HG03439 (cell line): ENCODE results near the gene BBLN.
A peak's percentile ranks its signal among the peaks of the same experiment; 100 is the strongest.

Experiments used
- ATAC-seq: cut with Tn5 transposase; IDR thresholded peaks from one replicate; pipeline ENCODE4 v1.9.1; 2021; ENCODE audit warnings: mild to moderate bottlenecking, moderate library complexity; ENCODE audit not compliant: unreplicated experiment

The BBLN gene

DNA sequence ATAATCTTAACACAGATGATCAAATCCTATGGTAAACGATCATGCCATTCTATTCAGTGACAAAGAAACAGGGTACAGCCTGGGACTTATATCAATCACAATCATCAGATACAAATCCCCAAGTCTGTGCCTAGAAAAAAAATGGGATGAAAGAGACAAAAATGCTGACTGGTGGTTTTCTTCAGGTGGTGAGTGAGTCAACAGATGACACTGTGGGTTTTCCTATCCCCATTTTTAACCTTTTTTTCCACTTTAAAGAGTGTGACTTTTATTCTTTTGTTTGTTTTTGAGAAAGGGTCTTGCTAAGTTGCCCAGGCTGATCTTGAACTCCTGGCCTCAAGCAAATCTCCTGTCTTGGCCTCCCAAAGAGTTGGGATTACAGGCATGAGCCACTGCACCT, 28.1 kb downstream of the BBLN start:
- ATAC-seq, result no peak

DNA sequence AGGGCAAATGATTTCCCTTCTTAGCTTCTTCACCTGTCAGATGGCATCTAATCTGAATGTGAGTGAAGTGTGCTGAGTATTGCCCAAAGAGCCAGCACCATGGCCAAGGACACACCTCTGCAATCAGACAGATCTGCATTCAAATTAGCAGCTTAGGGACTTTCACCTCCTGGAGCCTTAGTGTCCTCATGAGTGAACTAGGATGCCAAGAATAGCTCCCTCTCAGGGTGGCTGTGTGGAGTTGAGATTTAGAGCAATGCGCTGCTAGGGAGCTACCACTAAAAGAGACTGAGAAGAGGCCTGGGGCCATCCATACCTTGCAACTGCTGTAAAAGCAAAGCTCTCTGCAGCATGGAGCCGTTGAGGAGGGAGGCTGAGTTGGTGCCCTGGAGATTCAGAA, 29.9 kb downstream of the BBLN start:
- no peak for ATAC-seq

GRCh38 chr9:128190516-128191405, 30.7 kb downstream of the BBLN start:
- ATAC-seq, result no peak

- peak; percentile 77 for ATAC-seq
These were observed 31.5 kb downstream of the BBLN start, which contains the start of gene CIZ1 for GRCh38 chr9:128191406-128192046. CIZ1 (minus strand) TSS chr9:128191572; CDS start chr9:128190857, 715 bp downstream.

DNA sequence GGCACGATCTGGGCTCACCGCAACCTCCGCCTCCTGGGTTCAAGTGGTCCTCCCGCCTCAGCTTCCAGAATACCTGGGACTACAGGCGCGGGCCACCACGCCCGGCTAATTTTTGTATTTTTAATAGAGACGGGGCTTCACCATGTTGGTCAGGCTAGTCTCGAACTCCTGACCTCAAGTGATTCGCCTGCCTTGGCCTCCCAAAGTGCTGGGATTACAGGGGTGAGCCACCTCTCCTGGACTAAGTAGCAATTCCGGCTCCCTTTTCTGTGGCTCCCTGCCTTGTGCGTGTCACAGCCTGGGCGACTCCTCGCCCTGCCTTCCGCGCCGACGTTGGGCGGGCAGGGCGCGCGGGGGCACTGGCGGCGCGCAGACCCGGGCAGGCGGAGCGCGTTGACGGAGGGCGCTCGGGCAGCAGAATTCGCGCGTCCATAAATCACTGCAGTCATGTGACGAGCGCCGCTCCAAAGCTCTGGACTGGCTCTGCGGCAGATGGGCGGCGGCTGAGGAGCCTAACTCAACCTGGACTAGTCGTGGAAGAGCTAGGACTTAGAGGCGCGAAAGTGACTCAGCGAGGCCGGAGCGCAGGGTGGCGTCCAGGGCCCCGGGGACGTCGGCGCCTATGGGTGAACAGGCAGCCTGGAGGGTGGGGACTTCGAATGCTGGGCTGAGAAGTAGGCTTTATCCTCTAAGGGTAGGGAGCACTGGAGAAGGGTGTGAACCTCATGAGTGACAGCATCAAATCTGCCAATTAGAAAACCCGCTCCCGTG, 32.7 kb downstream of the BBLN start:
- ATAC-seq, result peak; percentile 44

DNA sequence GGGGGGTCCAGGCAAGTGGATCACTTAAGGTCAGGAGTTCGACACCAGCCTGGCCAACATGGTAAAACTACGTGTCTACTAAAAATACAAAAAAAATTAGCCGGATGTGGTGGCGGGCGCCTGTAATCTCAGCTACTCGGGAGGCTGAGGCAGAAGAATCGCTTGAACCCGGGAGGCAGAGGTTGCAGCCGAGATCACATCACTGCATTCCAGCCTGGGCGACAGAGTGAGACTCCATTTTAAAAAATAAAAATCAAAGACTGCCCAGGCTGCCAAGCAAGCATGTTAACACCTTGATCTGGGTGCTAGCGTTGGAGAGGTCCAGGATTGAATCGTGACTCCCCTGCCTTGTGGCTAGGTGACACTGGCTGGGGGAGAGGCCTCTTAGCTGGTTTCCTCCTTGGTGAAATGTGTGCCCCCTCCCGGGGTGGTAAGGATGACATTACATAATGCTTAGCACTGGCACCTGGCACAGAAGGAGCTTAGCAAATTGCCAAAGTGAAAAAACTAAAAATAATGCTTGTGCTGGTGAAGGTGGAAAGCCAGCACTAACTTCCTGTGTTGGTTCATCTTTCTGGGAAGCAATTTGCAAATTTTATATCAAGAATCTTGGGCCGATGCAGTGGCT, 33.5 kb downstream of the BBLN start:
- no peak for ATAC-seq

DNA sequence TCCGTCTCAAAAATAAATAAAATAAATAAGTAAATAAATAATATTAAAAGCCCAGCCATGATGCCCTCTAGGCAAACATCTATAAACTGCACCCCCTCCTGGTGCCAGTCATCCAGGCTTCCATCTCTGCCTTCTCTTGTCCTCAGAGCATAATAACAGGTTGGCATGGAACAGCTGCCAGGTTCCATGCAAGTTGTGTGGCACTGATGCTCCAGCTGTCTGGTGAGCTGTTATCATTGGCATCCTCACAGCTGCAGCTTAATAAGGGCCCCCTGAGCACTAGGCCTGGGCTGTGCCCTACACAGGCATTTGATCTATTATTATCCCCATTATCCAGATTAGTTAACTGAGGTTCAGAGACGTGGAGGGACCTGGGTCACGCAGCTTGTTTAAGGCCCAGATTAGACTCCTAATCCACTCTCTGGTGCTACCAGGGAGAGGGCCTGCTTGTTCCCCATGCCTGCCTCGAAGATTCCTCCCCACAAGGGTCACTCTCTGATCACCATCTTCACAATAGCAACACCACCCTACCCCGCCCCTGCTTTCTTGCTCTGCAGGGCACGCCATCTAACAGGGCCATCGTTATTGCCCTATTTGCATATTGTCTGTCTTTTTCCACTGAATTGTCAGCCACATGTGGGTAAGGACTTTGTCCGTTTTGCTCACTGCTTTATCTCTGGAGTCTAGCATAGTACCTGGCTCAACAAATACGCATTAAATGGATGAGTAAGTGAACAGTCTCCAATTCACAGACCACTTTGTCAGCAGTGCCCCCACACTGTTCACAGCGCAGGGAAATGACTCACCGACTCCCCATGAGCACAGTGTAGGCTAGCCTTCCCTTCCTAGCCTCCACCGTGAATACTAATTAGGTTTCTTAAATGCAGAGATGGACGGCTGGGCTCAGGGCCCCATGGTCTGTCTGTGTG, 41.6 kb downstream of the BBLN start:
- ATAC-seq, result no peak

GRCh38 chr9:128202648-128203023, 42.6 kb downstream of the BBLN start:
- no peak for ATAC-seq

DNA sequence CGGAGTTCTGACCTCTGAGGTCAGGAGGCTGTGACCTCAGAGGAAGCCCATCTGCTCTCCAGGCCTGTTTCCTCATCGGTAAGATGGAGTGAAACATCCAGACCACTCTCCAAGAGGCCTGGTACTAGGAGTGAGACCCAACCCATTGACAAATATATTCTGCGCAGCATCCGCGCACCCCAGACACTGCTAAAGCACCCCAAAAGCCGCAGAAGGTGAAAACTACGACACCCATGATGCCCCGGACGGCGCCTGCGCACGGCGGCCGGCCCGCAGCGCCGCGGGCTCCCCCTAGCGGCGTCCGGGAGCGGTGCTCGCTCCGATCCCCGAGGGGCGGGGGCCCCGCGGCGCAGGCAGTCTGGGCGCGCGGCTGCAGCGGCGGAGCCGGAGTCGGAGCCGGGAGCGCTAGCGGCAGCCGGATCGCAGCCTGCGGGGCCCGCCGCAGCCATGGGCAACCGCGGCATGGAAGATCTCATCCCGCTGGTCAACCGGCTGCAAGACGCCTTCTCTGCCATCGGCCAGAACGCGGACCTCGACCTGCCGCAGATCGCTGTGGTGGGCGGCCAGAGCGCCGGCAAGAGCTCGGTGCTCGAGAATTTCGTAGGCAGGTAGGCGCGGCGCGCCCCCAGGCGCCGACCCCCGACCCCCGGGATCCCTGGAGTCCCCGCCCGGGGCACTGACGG, 43.1 kb downstream of the BBLN start, which contains the start of gene DNM1:
Gene DNM1, plus strand, starts transcription at position 356 of the 683 bp plus-strand sequence. Its CDS starts 92 bp downstream, at position 448.
- ATAC-seq, result peak; percentile 75

DNA sequence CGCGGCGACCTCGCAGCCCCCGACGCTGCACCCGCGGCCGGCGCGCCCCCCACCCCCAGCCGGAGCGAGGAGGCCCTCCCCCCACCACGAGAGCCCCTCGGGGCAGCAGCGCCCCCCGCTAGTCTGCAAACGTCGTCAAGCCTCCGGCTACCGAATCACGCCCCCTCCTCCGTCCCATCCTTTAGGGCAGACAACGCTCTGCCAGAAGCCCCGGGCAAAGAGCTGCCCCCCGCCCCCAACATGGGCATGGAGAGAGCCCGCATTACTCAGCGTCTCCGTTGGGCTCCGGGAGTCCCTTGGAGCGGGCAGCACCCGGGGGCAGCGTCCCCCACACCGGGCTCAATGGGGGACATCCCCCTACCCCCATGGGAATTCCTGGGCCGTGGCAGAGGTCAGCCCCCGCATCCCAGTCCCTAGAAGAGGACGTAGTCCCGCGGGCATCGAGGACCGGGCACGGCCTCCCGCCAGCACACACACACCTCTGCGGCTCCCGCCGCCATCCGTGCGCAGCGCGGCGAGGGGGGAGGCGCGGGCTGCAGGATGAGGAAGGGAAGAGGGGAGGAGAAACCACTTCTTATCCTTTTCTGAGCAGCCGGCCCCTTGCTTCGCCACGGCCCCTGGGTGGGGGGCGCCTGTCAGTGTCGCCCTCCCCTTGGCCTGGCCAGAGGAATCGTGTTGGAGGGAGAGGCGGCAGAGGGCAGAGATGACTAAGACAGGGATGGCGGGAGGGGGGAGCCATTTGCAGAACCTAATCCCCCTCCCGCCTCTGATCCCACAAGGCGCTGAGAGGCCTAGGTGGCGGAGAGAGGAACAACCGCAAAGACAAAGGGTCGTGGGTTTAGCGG, 43.9 kb downstream of the BBLN start:
- ATAC-seq, result no peak

GRCh38 chr9:128204858-128205257, 44.8 kb downstream of the BBLN start:
- no peak for ATAC-seq

DNA sequence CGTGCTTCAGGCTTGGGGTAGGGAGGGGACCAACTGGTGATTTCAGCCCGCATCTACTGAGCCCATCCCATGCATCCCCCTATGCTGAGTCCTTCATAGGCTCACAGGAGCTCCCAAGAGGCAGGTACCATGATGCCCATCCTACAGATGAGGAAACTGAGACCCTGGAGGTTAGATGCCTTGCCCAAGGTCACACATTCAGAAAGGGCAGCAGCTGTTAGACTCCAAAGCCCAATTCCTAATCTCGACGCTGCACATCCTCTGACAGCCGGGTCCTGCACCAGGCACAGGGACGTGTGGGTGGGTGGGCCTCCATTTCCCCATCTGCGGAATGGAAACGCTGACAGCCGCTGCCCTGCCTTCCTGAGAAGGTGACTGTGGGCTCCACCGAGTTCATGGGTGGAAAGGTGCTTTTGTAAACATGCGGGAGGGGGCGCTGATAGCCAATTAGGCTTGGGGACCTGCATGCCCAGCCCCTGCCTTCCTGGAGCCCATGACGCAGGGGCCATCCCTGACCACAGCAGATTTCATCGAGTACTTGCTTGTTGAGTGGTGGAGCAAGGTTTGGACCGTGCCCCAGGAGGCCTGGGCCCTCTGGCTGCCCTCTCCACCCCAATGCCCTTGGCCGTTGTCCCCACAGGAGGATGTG, 45.4 kb downstream of the BBLN start:
- ATAC-seq, result no peak

DNA sequence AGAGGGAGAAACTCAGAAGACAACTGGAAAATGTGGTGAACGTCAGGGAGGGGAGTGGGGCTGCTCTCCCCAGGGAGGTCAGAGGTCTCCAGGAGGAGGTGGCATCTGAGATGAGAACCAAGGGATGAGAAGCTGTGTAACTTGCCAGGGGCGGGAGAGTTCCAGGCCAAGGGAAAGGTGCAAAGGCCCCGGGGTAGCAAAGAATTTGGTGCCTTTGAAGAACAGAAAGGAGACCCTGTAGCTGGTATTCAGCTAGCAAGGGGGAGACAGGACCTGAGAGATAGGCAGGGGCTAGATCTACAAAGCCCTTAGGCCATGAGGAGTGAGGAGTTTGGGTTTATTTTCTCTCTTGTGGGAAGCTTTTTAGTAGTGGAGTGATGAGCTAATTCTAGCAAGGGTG, 46.4 kb downstream of the BBLN start:
- no peak for ATAC-seq

GRCh38 chr9:128206916-128207910, 47.1 kb downstream of the BBLN start:
- ATAC-seq, result no peak

- ATAC-seq, result no peak
These were observed 48.3 kb downstream of the BBLN start for GRCh38 chr9:128208386-128208785.

GRCh38 chr9:128208946-128209669, 49.0 kb downstream of the BBLN start:
- no peak for ATAC-seq
